NCI-H1694 treated with DMSO at 0.1 percent for 48 hours (cell line): ENCODE measurements around the gene VCAM1.
"Not testable (repeated sequence)": the region's sequence is repeated elsewhere in the genome, so short reads cannot be mapped to it uniquely, and the experiment has no call there.

Experiments
- DNase-seq: peaks from one replicate; lab custom pipeline; 2025; lab: John Stamatoyannopoulos, UW

Gene VCAM1

GRCh38 chr1:100780814-100781213, 61.3 kb downstream of the VCAM1 start:
- DNase-seq: no peak

- DNase-seq: not testable (repeated sequence)
Observed at GRCh38 chr1:100781728-100782127, 62.2 kb downstream of the VCAM1 start.

- no peak for DNase-seq
Observed at GRCh38 chr1:100782473-100783039, 63.0 kb downstream of the VCAM1 start.

- no peak for DNase-seq
Observed at GRCh38 chr1:100785470-100786052, 66.0 kb downstream of the VCAM1 start.

- DNase-seq: no peak
Observed at GRCh38 chr1:100786870-100787269, 67.3 kb downstream of the VCAM1 start.
